ENCODE data around the gene TPGS1. TPM values are rescaled to one million over a fixed set of nuclear protein-coding genes. Genes with fewer than 3 reads are reported as not detected.

The TPGS1 gene
- total and polyA plus RNA-seq, 9 donors: 8.6 to 15.1 (median 12.3) TPM

GRCh38 chr19:556611-557382 is 49.5 kb downstream of the TPGS1 start:
- no peak overlapping the region for H3K27ac ChIP-seq (ENCODE audit: low read length)
- DNase-seq: no peak

GRCh38 chr19:558770-559439 is 51.6 kb downstream of the TPGS1 start:
- Histone ChIP-seq H3K36me3 (ENCODE audit: control insufficient read depth, insufficient read depth, low read length) (no peaks in the 10 kb centered on the region), H3K27me3 (ENCODE audit: control insufficient read depth, insufficient read depth, low read length) (peaks cover 2% of the 10 kb centered on the region), H3K27ac (ENCODE audit: low read length) (peak overlapping the region; percentile 7), H3K4me1 (ENCODE audit: control insufficient read depth, insufficient read depth, low read length) (peaks cover 9% of the 10 kb centered on the region), H3K4me3 (ENCODE audit: low read length) (no peak overlapping the region), H3K9me3 (replicated peaks; ENCODE audit: control insufficient read depth, low read depth, low read length) (no peaks in the 10 kb centered on the region)
- 38% methylated on average over 11 of the region's 21 CpGs for WGBS (ENCODE audit: insufficient coverage)
- peak; percentile 46 for DNase-seq

More at GRCh38 chr19:556611-557382, 49.5 kb downstream of the TPGS1 start:
- no peak overlapping the region for H3K4me3 ChIP-seq (ENCODE audit: low read length)
- H3K27me3 ChIP-seq (ENCODE audit: control insufficient read depth, insufficient read depth, low read length): peaks cover 4% of the 10 kb centered on the region
- WGBS (ENCODE audit: insufficient coverage): 75% methylated on average over 26 of the region's 31 CpGs
- H3K36me3 ChIP-seq (ENCODE audit: control insufficient read depth, insufficient read depth, low read length): no peaks in the 10 kb centered on the region
- H3K4me1 ChIP-seq (ENCODE audit: control insufficient read depth, insufficient read depth, low read length): peaks cover 9% of the 10 kb centered on the region
- H3K9me3 ChIP-seq (replicated peaks; ENCODE audit: control insufficient read depth, low read depth, low read length): no peaks in the 10 kb centered on the region

GRCh38 chr19:560121-560520 is 52.8 kb downstream of the TPGS1 start:
- Histone ChIP-seq H3K9me3 (replicated peaks; ENCODE audit: control insufficient read depth, low read depth, low read length) (no peaks in the 10 kb centered on the region), H3K4me3 (ENCODE audit: low read length) (no peak overlapping the region), H3K4me1 (ENCODE audit: control insufficient read depth, insufficient read depth, low read length) (peaks cover 9% of the 10 kb centered on the region), H3K27ac (ENCODE audit: low read length) (no peak overlapping the region), H3K36me3 (ENCODE audit: control insufficient read depth, insufficient read depth, low read length) (no peaks in the 10 kb centered on the region), H3K27me3 (ENCODE audit: control insufficient read depth, insufficient read depth, low read length) (peaks cover 2% of the 10 kb centered on the region)
- no peak for DNase-seq
- WGBS (ENCODE audit: insufficient coverage): 40% methylated on average over 4 of the region's 12 CpGs

- H3K4me3 ChIP-seq (ENCODE audit: low read length): no peak overlapping the region
- DNase-seq: no peak
- H3K36me3 ChIP-seq (ENCODE audit: control insufficient read depth, insufficient read depth, low read length): no peaks in the 10 kb centered on the region
- peaks cover 7% of the 10 kb centered on the region for H3K4me1 ChIP-seq (ENCODE audit: control insufficient read depth, insufficient read depth, low read length)
- peaks cover 6% of the 10 kb centered on the region for H3K27me3 ChIP-seq (ENCODE audit: control insufficient read depth, insufficient read depth, low read length)
- 34% methylated on average over 18 of the region's 19 CpGs for WGBS (ENCODE audit: insufficient coverage)
- H3K27ac ChIP-seq (ENCODE audit: low read length): no peak overlapping the region
- no peaks in the 10 kb centered on the region for H3K9me3 ChIP-seq (replicated peaks; ENCODE audit: control insufficient read depth, low read depth, low read length)
These were observed 59.1 kb downstream of the TPGS1 start for GRCh38 chr19:566403-566802.

GRCh38 chr19:566844-567243 is 59.5 kb downstream of the TPGS1 start:
- Histone ChIP-seq H3K27me3 (ENCODE audit: control insufficient read depth, insufficient read depth, low read length) (peaks cover 8% of the 10 kb centered on the region), H3K27ac (ENCODE audit: low read length) (no peak overlapping the region), H3K4me3 (ENCODE audit: low read length) (no peak overlapping the region), H3K4me1 (ENCODE audit: control insufficient read depth, insufficient read depth, low read length) (peaks cover 11% of the 10 kb centered on the region), H3K36me3 (ENCODE audit: control insufficient read depth, insufficient read depth, low read length) (no peaks in the 10 kb centered on the region), H3K9me3 (replicated peaks; ENCODE audit: control insufficient read depth, low read depth, low read length) (no peaks in the 10 kb centered on the region)
- WGBS (ENCODE audit: insufficient coverage): 70% methylated on average over 14 of the region's 16 CpGs
- no peak for DNase-seq

- no peaks in the 10 kb centered on the region for H3K9me3 ChIP-seq (replicated peaks; ENCODE audit: control insufficient read depth, low read depth, low read length)
- no peak for DNase-seq
- 84% methylated on average over 16 of the region's 22 CpGs for WGBS (ENCODE audit: insufficient coverage)
- peaks cover 13% of the 10 kb centered on the region for H3K4me1 ChIP-seq (ENCODE audit: control insufficient read depth, insufficient read depth, low read length)
- no peak overlapping the region for H3K27ac ChIP-seq (ENCODE audit: low read length)
- peaks cover 8% of the 10 kb centered on the region for H3K27me3 ChIP-seq (ENCODE audit: control insufficient read depth, insufficient read depth, low read length)
- H3K36me3 ChIP-seq (ENCODE audit: control insufficient read depth, insufficient read depth, low read length): no peaks in the 10 kb centered on the region
- H3K4me3 ChIP-seq (ENCODE audit: low read length): no peak overlapping the region
These were observed 60.1 kb downstream of the TPGS1 start for GRCh38 chr19:567296-567900.

Other genes with a start within 250 kb of the TPGS1 start
- gene PLPP2, start 216.1 kb upstream of the TPGS1 start, total RNA-seq: 0.58 TPM
- gene PLPP2, start 216.1 kb upstream of the TPGS1 start, polyA plus RNA-seq (ENCODE audit: insufficient read depth in 1 of 8, insufficient read length in 8 of 8, low replicate concordance in 1 of 8): 1 to 10 TPM in 2 of 8 donors, under 1 TPM in 6; 0.21 to 1.6 (median 0.42) TPM
- gene MIER2, start 162.7 kb upstream of the TPGS1 start, total RNA-seq: 17.2 TPM
- gene MIER2, start 162.7 kb upstream of the TPGS1 start, polyA plus RNA-seq (ENCODE audit: insufficient read depth in 1 of 8, insufficient read length in 8 of 8, low replicate concordance in 1 of 8): 10 to 100 TPM; 21.3 to 33.5 (median 28.9) TPM
- 1.2 TPM for gene C2CD4C, start 98.3 kb upstream of the TPGS1 start, total RNA-seq
- gene C2CD4C, start 98.3 kb upstream of the TPGS1 start, polyA plus RNA-seq (ENCODE audit: insufficient read depth in 1 of 8, insufficient read length in 8 of 8, low replicate concordance in 1 of 8): 1 to 10 TPM; 1.2 to 1.9 (median 1.3) TPM
- 13.9 TPM for gene SHC2, start 46.5 kb upstream of the TPGS1 start, total RNA-seq
- 10 to 100 TPM; 22.3 to 46.6 (median 31.6) TPM for gene SHC2, start 46.5 kb upstream of the TPGS1 start, polyA plus RNA-seq (ENCODE audit: insufficient read depth in 1 of 8, insufficient read length in 8 of 8, low replicate concordance in 1 of 8)
- gene MADCAM1, start 11.0 kb upstream of the TPGS1 start, total RNA-seq: 4.0 TPM
- 10 to 100 TPM in 5 of 8 donors, 1 to 10 TPM in 3; 5.1 to 15.7 (median 10.7) TPM for gene MADCAM1, start 11.0 kb upstream of the TPGS1 start, polyA plus RNA-seq (ENCODE audit: insufficient read depth in 1 of 8, insufficient read length in 8 of 8, low replicate concordance in 1 of 8)
- gene CDC34, start 24.3 kb downstream of the TPGS1 start, total RNA-seq: 80.2 TPM
- gene CDC34, start 24.3 kb downstream of the TPGS1 start, polyA plus RNA-seq (ENCODE audit: insufficient read depth in 1 of 8, insufficient read length in 8 of 8, low replicate concordance in 1 of 8): 10 to 100 TPM; 74.9 to 86.6 (median 80.2) TPM
- gene GZMM, start 36.6 kb downstream of the TPGS1 start, total RNA-seq: 0.22 TPM
- gene GZMM, start 36.6 kb downstream of the TPGS1 start, polyA plus RNA-seq (ENCODE audit: insufficient read depth in 1 of 8, insufficient read length in 8 of 8, low replicate concordance in 1 of 8): under 1 TPM in 7 of 8 donors, not detected in 1; 0.15 to 0.56 (median 0.26) TPM
- gene BSG, start 65.1 kb downstream of the TPGS1 start, total RNA-seq: 160 TPM
- gene BSG, start 65.1 kb downstream of the TPGS1 start, polyA plus RNA-seq (ENCODE audit: insufficient read depth in 1 of 8, insufficient read length in 8 of 8, low replicate concordance in 1 of 8): 100 to 1,000 TPM; 197 to 260 (median 229) TPM
- 0.13 TPM for gene HCN2, start 82.4 kb downstream of the TPGS1 start, total RNA-seq
- under 1 TPM; 0.16 to 0.46 (median 0.31) TPM for gene HCN2, start 82.4 kb downstream of the TPGS1 start, polyA plus RNA-seq (ENCODE audit: insufficient read depth in 1 of 8, insufficient read length in 8 of 8, low replicate concordance in 1 of 8)
- 28.6 TPM for gene POLRMT, start 126.0 kb downstream of the TPGS1 start, total RNA-seq
- gene POLRMT, start 126.0 kb downstream of the TPGS1 start, polyA plus RNA-seq (ENCODE audit: insufficient read depth in 1 of 8, insufficient read length in 8 of 8, low replicate concordance in 1 of 8): 10 to 100 TPM; 30.0 to 42.7 (median 34.4) TPM
- gene FGF22, start 132.4 kb downstream of the TPGS1 start, total RNA-seq: 0.04 TPM
- under 1 TPM; 0.07 to 0.38 (median 0.15) TPM for gene FGF22, start 132.4 kb downstream of the TPGS1 start, polyA plus RNA-seq (ENCODE audit: insufficient read depth in 1 of 8, insufficient read length in 8 of 8, low replicate concordance in 1 of 8)
- gene RNF126, start 155.7 kb downstream of the TPGS1 start, total RNA-seq: 13.2 TPM
- gene RNF126, start 155.7 kb downstream of the TPGS1 start, polyA plus RNA-seq (ENCODE audit: insufficient read depth in 1 of 8, insufficient read length in 8 of 8, low replicate concordance in 1 of 8): 10 to 100 TPM; 22.2 to 36.0 (median 30.4) TPM
- 21.2 TPM for gene FSTL3, start 168.9 kb downstream of the TPGS1 start, total RNA-seq
- gene FSTL3, start 168.9 kb downstream of the TPGS1 start, polyA plus RNA-seq (ENCODE audit: insufficient read depth in 1 of 8, insufficient read length in 8 of 8, low replicate concordance in 1 of 8): 10 to 100 TPM; 14.5 to 24.3 (median 18.2) TPM
- gene PRSS57, start 188.0 kb downstream of the TPGS1 start, total RNA-seq: 0.04 TPM
- gene PRSS57, start 188.0 kb downstream of the TPGS1 start, polyA plus RNA-seq (ENCODE audit: insufficient read depth in 1 of 8, insufficient read length in 8 of 8, low replicate concordance in 1 of 8): 1 to 10 TPM in 1 of 8 donors, under 1 TPM in 6, not detected in 1; 0.16 to 1.2 (median 0.31) TPM
- 23.7 TPM for gene PALM, start 201.4 kb downstream of the TPGS1 start, total RNA-seq
- 10 to 100 TPM; 23.9 to 56.7 (median 39.0) TPM for gene PALM, start 201.4 kb downstream of the TPGS1 start, polyA plus RNA-seq (ENCODE audit: insufficient read depth in 1 of 8, insufficient read length in 8 of 8, low replicate concordance in 1 of 8)
- 0.09 TPM for gene MISP, start 243.6 kb downstream of the TPGS1 start, total RNA-seq
- gene MISP, start 243.6 kb downstream of the TPGS1 start, polyA plus RNA-seq (ENCODE audit: insufficient read depth in 1 of 8, insufficient read length in 8 of 8, low replicate concordance in 1 of 8): 10 to 100 TPM in 1 of 8 donors, 1 to 10 TPM in 1, under 1 TPM in 5, not detected in 1; 0.14 to 11.6 (median 0.18) TPM